HepG2 (cell line): ENCODE data around the gene CKAP2L. TPM values are rescaled to one million over a fixed set of nuclear protein-coding genes. Genes with fewer than 3 reads are reported as not detected.

Experiments used
- ARID2 ChIP-seq: sonication (generic); formaldehyde crosslinking; IDR thresholded peaks from 2 replicates; pipeline ENCODE4 v1.8.1; 2022; ENCODE audit warnings: mild to moderate bottlenecking, missing genetic modification reagents, borderline replicate concordance
- ARID5B ChIP-seq: IDR thresholded peaks from 2 replicates; pipeline ENCODE4 v1.4.0; 2020; ENCODE audit warnings: mild to moderate bottlenecking, missing genetic modification reagents
- ELF3 ChIP-seq: IDR thresholded peaks from 2 replicates; pipeline ENCODE4 v1.6.1; 2016; ENCODE audit warnings: missing genetic modification reagents, missing compliant biosample characterization
- FOXA3 ChIP-seq: IDR thresholded peaks from 2 replicates; pipeline ENCODE4 v1.6.1; 2016; ENCODE audit warnings: missing genetic modification reagents, missing compliant biosample characterization
- HDAC1 ChIP-seq: sonication (generic); formaldehyde crosslinking; IDR thresholded peaks from 2 replicates; pipeline ENCODE4 v1.5.1; 2020; ENCODE audit warnings: mild to moderate bottlenecking, missing genetic modification reagents
- HHEX ChIP-seq: IDR thresholded peaks from 2 replicates; pipeline ENCODE4 v1.6.1; 2016; ENCODE audit warnings: control low read depth
- HMGXB4 ChIP-seq, 2 experiments: sonication (generic) in 1 of 2; formaldehyde crosslinking in 1 of 2; IDR thresholded peaks; 2 replicates each; pipeline versions ENCODE4 v1.4.0 to v1.6.1; 2018 to 2020; ENCODE audit warnings: missing genetic modification reagents in 2 of 2, borderline replicate concordance in 1 of 2, low read depth in 1 of 2, mild to moderate bottlenecking in 1 of 2, missing biosample characterization in 1 of 2
- HNF4A ChIP-seq: sonication (generic); formaldehyde crosslinking; IDR thresholded peaks from 2 replicates; pipeline ENCODE4 v1.4.0; 2020; ENCODE audit warnings: missing genetic modification reagents
- IRF1 ChIP-seq: sonication (generic); formaldehyde crosslinking; IDR thresholded peaks from 2 replicates; pipeline ENCODE4 v1.4.0; 2020; ENCODE audit warnings: low read depth, mild to moderate bottlenecking, missing genetic modification reagents
- MAX ChIP-seq: IDR thresholded peaks from 2 replicates; pipeline ENCODE4 v1.6.1; 2012; ENCODE audit warnings: inconsistent platforms
- MIER3 ChIP-seq: IDR thresholded peaks from 2 replicates; pipeline ENCODE4 v1.6.1; 2016; ENCODE audit warnings: missing compliant biosample characterization, borderline replicate concordance
- PITX1 ChIP-seq: sonication (generic); formaldehyde crosslinking; IDR thresholded peaks from 2 replicates; pipeline ENCODE4 v1.5.1; 2020; ENCODE audit warnings: mild to moderate bottlenecking, missing genetic modification reagents
- SCMH1 ChIP-seq: sonication (generic); formaldehyde crosslinking; IDR thresholded peaks from 2 replicates; pipeline ENCODE4 v1.9.0; 2021; ENCODE audit warnings: missing genetic modification reagents, mild to moderate bottlenecking, borderline replicate concordance
- TERF1 ChIP-seq: sonication (generic); formaldehyde crosslinking; IDR thresholded peaks from 2 replicates; pipeline ENCODE4 v1.8.0; 2022; ENCODE audit warnings: mild to moderate bottlenecking, missing genetic modification reagents, moderate library complexity
- ZBTB34 ChIP-seq: sonication (generic); formaldehyde crosslinking; IDR thresholded peaks from 2 replicates; pipeline ENCODE4 v1.8.0; 2022; ENCODE audit warnings: mild to moderate bottlenecking, missing genetic modification reagents
- ZNF124 ChIP-seq: sonication (generic); formaldehyde crosslinking; IDR thresholded peaks from 2 replicates; pipeline ENCODE4 v1.4.0; 2020; ENCODE audit warnings: missing genetic modification reagents
- ZNF530 ChIP-seq: sonication (generic); formaldehyde crosslinking; IDR thresholded peaks from 2 replicates; pipeline ENCODE4 v1.5.0; 2020; ENCODE audit warnings: low read depth, mild to moderate bottlenecking, missing genetic modification reagents
- ZNF550 ChIP-seq: sonication (generic); formaldehyde crosslinking; IDR thresholded peaks from 2 replicates; pipeline ENCODE4 v1.4.0; 2020; ENCODE audit warnings: mild to moderate bottlenecking, missing genetic modification reagents, borderline replicate concordance
- polyA plus RNA-seq, 8 experiments: library from polyadenylated mRNA; depleted of rRNA in 3 of 8; stranded (reverse) in 7 of 8; unstranded in 1 of 8; fragments of >200 nt; fragmentation: Illumina TruSeq in 4 of 8; extraction: Trizol in 4 of 8; gene quantifications; 2 replicates each; pipeline versions ENCODE4 v1.2.1 to v1.2.3, GENCODE V29; 2011 to 2016; ENCODE audit warnings: low read depth in 4 of 8, missing spikeins in 1 of 8, mixed read lengths in 1 of 8; ENCODE audit not compliant: insufficient read depth in 1 of 8
- total RNA-seq, 5 experiments: library from RNA; depleted of rRNA; stranded (reverse); fragments of >200 nt; fragmentation: Illumina TruSeq; extraction: Trizol; gene quantifications; 2 replicates each; pipeline ENCODE4 v1.2.3, GENCODE V29; 2016; ENCODE audit warnings: low read depth in 1 of 5

Gene CKAP2L
- total and polyA plus RNA-seq, 2 of the 13 experiments (the other 11 are each of a cell fraction or from before 2014, with no cell fraction given): 7.1 to 9.5 TPM

GRCh38 chr2:112724591-112725525 lies 39.6 kb downstream of the CKAP2L start (continued):
- TF ChIP-seq HMGXB4 (CRISPR knock-in tag; IDR thresholded peaks at IDR 0.05; ENCODE audit: borderline replicate concordance in 1 of 2, low read depth in 1 of 2) (peak; percentile 67 to 88; a peak in 3 of 4 replicates), MIER3 (CRISPR knock-in tag) (peak; percentile 62; the same call in 1 of the 2 replicates), HDAC1 (0 out of 2 replicates have a peak, but pooled peaks have one; percentile 21), IRF1 (no peak), ZNF530 (CRISPR knock-in tag) (no peak), PITX1 (CRISPR knock-in tag) (no peak; the same call in 1 of the 2 replicates), ARID5B (CRISPR knock-in tag) (peak; percentile 34; the same call in 1 of the 2 replicates), MAX (peak; percentile 26; the same call in 1 of the 2 replicates), ARID2 (CRISPR knock-in tag) (0 out of 2 replicates have a peak, but pooled peaks have one; percentile 56), HHEX (CRISPR knock-in tag) (no peak), ZNF124 (0 out of 2 replicates have a peak, but pooled peaks have one; percentile 46), FOXA3 (CRISPR knock-in tag) (0 out of 2 replicates have a peak, but pooled peaks have one; percentile 16), TERF1 (CRISPR knock-in tag) (no peak), ZBTB34 (peak; percentile 38; the same call in 1 of the 2 replicates), ELF3 (CRISPR knock-in tag) (no peak), HNF4A (peak; percentile 47; the same call in 1 of the 2 replicates), ZNF550 (CRISPR knock-in tag) (0 out of 2 replicates have a peak, but pooled peaks have one; percentile 33), SCMH1 (CRISPR knock-in tag) (no peak)
